Uterus (tissue), 4 donors: Measurements from ENCODE around the gene ZBTB5. TPM values are rescaled to one million over a fixed set of nuclear protein-coding genes. Genes with fewer than 3 reads are reported as not detected.

ENCODE experiments used
- DNase-seq, 2 donors: peaks; one replicate each; pipeline ENCODE4 v3.0.0-alpha.2; 2019 to 2020
- H3K27ac ChIP-seq, 2 donors: fragments of 200-600 bp; sonication (generic); 1 replicate in 1 of 2; 2 replicates in 1 of 2; pipeline ENCODE4 v1.5.1; 2016 to 2018
- H3K27me3 ChIP-seq, 2 donors: fragments of 200-600 bp; sonication (generic); one replicate each; pipeline ENCODE4 v1.5.1; 2018 to 2019; ENCODE audit warnings: control low read depth in 1 of 2
- H3K36me3 ChIP-seq, 2 donors: fragments of 200-600 bp; sonication (generic); one replicate each; pipeline ENCODE4 v1.5.1; 2019; ENCODE audit warnings: control low read depth in 1 of 2
- H3K4me1 ChIP-seq, 2 donors: fragments of 200-600 bp; sonication (generic); one replicate each; pipeline ENCODE4 v1.5.1; 2018 to 2019; ENCODE audit warnings: control low read depth in 1 of 2
- H3K4me3 ChIP-seq, 2 donors: fragments of 200-600 bp; sonication (generic); 1 replicate in 1 of 2; 2 replicates in 1 of 2; pipeline ENCODE4 v1.5.1; 2018 to 2019; ENCODE audit warnings: mild to moderate bottlenecking in 1 of 2
- H3K9me3 ChIP-seq, 2 donors: fragments of 200-600 bp; sonication (generic); one replicate each; pipeline ENCODE4 v1.5.1; 2019; ENCODE audit warnings: control low read depth in 1 of 2
- POLR2A ChIP-seq, 2 donors: fragments of 450-650 bp; IDR thresholded peaks; one replicate each; pipeline ENCODE4 v1.6.1; 2016; ENCODE audit warnings: antibody characterized with exemption in 2 of 2, mild to moderate bottlenecking in 1 of 2, moderate library complexity in 1 of 2
- intact Hi-C: fragments of 100-400 bp; cut with DNase I; formaldehyde crosslinking; loops from one replicate; pipeline ENCODE4 v1.15.1; 2023; ENCODE audit warnings: low total_unique reads
- total RNA-seq, 4 donors: library from RNA; depleted of rRNA in 3 of 4; stranded (reverse); fragments of >200 nt in 3 of 4; gene quantifications; one replicate each; pipeline versions ENCODE4 v1.1.0 to v1.2.4, GENCODE V29; 2014 to 2023
- TF ChIP-seq, protein P1 (sequence below), 4 experiments: fragments of 200-600 bp in 2 of 4; fragments of 450-650 bp in 2 of 4; sonication (generic) in 2 of 4; IDR thresholded peaks; one replicate each; pipeline ENCODE4 v1.5.1; 2016 to 2019; ENCODE audit warnings: antibody characterized with exemption in 4 of 4, mild to moderate bottlenecking in 2 of 4, moderate library complexity in 1 of 4
- donor health status: DM: yes; HTN: yes; CAD: no.

ZBTB5 gene
- total RNA-seq, 4 donors from 2014 or later = 6.5 to 22.0 (median 13.3) TPM

DNA sequence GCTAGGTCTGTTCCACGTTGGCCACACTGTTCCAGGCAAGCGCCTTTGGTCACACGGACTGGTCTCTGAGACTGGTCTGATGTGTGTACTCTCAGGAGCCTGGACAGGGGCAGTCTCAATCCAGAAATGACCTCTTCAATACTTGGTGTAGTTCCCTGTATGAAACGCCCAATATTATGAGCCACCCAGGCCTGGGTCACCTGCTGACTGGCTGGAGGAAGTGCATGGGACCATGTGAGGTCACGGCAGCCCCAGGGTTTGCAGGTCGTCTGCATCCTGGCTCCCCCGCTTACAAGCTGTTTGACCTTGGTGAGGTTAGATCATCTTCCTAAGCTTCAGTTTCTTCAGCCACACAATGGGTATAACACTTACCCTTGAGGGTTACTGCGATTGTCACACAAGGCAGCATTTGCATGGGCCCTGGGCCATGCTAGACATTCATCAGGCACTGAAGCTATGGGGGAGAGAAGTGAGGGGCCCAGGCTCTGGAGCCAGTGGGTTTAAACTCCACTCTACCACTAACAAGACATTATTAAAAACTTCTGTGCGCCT is 47.9 kb downstream of the ZBTB5 start:
- intact Hi-C loops = loop anchor here (10.0 kb wide), 1 partner anchor 67 kb away; the partner anchor contains the start of gene POLR1E
- no peaks in the 10 kb centered on the region for H3K9me3 ChIP-seq
- no peaks in the 10 kb centered on the region for H3K36me3 ChIP-seq
- H3K4me3 ChIP-seq = no peak overlapping the region
- H3K4me1 ChIP-seq = no peaks in the 10 kb centered on the region
- no peak for DNase-seq
- no peaks in the 10 kb centered on the region for H3K27me3 ChIP-seq
- TF ChIP-seq, protein P1, sequence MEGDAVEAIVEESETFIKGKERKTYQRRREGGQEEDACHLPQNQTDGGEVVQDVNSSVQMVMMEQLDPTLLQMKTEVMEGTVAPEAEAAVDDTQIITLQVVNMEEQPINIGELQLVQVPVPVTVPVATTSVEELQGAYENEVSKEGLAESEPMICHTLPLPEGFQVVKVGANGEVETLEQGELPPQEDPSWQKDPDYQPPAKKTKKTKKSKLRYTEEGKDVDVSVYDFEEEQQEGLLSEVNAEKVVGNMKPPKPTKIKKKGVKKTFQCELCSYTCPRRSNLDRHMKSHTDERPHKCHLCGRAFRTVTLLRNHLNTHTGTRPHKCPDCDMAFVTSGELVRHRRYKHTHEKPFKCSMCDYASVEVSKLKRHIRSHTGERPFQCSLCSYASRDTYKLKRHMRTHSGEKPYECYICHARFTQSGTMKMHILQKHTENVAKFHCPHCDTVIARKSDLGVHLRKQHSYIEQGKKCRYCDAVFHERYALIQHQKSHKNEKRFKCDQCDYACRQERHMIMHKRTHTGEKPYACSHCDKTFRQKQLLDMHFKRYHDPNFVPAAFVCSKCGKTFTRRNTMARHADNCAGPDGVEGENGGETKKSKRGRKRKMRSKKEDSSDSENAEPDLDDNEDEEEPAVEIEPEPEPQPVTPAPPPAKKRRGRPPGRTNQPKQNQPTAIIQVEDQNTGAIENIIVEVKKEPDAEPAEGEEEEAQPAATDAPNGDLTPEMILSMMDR (IDR thresholded peaks at IDR 0.05) = no peak
- TF ChIP-seq POLR2A (IDR thresholded peaks at IDR 0.05) = no peak
- no peak overlapping the region for H3K27ac ChIP-seq

DNA sequence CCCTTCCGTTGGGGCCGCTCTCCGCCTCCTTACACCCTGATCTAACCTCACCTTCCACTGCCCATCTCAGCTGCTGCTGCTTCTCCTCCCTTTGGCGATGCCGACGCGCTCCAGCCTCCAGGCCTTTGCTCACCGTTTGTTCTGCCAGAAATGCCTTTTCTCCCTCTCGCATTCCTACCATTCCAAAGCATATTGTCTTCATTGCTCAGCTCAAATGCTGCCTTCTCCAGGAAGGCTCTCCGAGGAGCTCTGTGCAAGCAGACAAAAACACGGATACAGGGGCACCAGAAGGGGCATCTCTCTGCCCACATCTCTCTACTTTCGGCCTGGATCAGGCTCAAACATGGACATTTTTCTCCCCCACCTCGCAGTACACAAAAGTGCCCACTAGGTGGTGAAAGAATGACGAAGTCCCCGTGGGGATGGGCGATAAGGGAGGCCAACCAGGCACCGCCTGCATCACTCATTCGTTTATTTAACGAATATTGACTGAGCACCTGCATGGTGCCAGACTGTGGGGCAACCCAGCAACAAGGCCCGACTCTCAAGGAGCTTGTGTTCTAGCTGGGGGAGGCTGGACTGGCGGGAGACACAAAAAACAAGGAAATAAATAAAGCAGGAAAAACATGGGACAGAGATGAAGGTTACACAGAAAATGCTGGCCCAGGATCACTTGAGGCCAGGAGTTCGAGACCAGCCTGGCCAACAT is 50.1 kb downstream of the ZBTB5 start:
- H3K4me3 ChIP-seq = no peak overlapping the region
- H3K4me1 ChIP-seq = no peaks in the 10 kb centered on the region
- H3K36me3 ChIP-seq = no peaks in the 10 kb centered on the region
- no peaks in the 10 kb centered on the region for H3K27me3 ChIP-seq
- H3K9me3 ChIP-seq = no peaks in the 10 kb centered on the region
- H3K27ac ChIP-seq = peak overlapping the region; percentile 26 to 38
- peak; percentile 62 to 65 for DNase-seq
- intact Hi-C loops = loop anchor here (10.0 kb wide), 1 partner anchor 70 kb away; the partner anchor contains the start of gene POLR1E
- TF ChIP-seq, protein P1 (IDR thresholded peaks at IDR 0.05) = peak; percentile 70 to 77 (median 73)
- TF ChIP-seq POLR2A (IDR thresholded peaks at IDR 0.05) = no peak

DNA sequence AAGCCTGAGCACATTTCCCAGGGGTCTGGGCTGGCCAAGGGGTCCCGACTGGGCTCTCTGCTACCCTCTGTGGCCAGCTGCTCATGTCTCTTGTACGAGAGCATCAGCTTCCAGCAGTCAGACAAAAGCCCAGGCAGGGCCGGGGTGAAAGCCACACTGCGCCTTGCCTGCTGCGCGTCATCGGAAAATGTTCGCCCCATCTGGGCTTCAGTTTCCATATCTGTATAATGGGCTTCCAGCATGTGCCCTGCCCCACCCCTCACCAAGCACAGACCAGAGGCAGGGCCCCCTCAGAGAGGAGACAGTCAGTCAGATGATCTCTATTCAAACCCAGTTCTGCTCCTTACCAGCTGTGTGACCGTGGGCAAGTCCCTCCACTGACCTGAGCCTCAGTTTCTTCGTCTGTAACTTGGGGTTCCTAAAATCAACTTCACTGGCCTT is 50.7 kb downstream of the ZBTB5 start:
- Histone ChIP-seq H3K4me3 (no peak overlapping the region), H3K9me3 (no peaks in the 10 kb centered on the region), H3K4me1 (no peaks in the 10 kb centered on the region), H3K27me3 (no peaks in the 10 kb centered on the region), H3K27ac (peak overlapping the region in 1 of 2 donors; percentile 38), H3K36me3 (no peaks in the 10 kb centered on the region)
- intact Hi-C loops = loop anchor here (10.0 kb wide), 1 partner anchor 70 kb away; the partner anchor contains the start of gene POLR1E
- TF ChIP-seq, protein P1 (IDR thresholded peaks at IDR 0.05) = no peak
- TF ChIP-seq POLR2A (IDR thresholded peaks at IDR 0.05) = no peak
- no peak for DNase-seq

DNA sequence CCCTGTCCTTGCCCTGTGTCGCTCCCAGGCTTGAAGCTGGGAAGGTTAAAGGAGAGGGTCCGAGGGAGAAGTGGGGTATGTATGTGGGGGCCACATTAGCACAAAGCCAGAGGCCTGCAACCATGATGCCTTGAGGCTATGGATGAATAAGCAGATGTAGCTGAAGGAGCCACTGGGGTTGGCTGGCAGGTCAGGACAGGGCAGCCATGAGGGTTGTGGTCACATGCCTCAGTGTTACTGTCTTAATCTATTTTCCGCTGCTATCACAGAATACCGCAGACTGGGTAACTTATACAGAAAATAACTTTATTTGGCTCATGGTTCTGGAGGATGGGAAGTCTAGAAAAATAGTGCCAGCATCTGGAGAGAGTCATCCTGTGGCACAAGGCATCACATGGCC is 51.9 kb downstream of the ZBTB5 start:
- TF ChIP-seq, protein P1 (IDR thresholded peaks at IDR 0.05) = no peak
- TF ChIP-seq POLR2A (IDR thresholded peaks at IDR 0.05) = no peak
- intact Hi-C loops = loop anchor here (10.0 kb wide), 1 partner anchor 71 kb away; the partner anchor contains the start of gene POLR1E
- DNase-seq = no peak
- no peak overlapping the region for H3K27ac ChIP-seq
- H3K9me3 ChIP-seq = no peaks in the 10 kb centered on the region
- no peaks in the 10 kb centered on the region for H3K27me3 ChIP-seq
- H3K4me3 ChIP-seq = no peak overlapping the region
- H3K36me3 ChIP-seq = no peaks in the 10 kb centered on the region
- no peaks in the 10 kb centered on the region for H3K4me1 ChIP-seq
